Hepatocyte (in vitro differentiated cells): ENCODE results near the gene XPO6. TPM values are rescaled to one million over a fixed set of nuclear protein-coding genes. Genes with fewer than 3 reads are reported as not detected.

Experiments
- DNase-seq: peaks from one replicate; pipeline ENCODE4 v3.0.0-alpha.2; 2016; ENCODE audit warnings: low spot score
- H2AFZ ChIP-seq: fragments of 200-600 bp; sonication (generic); 2 replicates; pipeline ENCODE4 v1.6.0; 2016; ENCODE audit warnings: antibody characterized with exemption, mild to moderate bottlenecking
- H3K27ac ChIP-seq: fragments of 200-600 bp; sonication (generic); 2 replicates; pipeline ENCODE4 v1.5.1; 2016; ENCODE audit warnings: mild to moderate bottlenecking
- H3K27me3 ChIP-seq: fragments of 200-600 bp; sonication (generic); 2 replicates; pipeline ENCODE4 v1.6.1; 2016
- H3K36me3 ChIP-seq: fragments of 200-600 bp; sonication (generic); replicated peaks from 2 replicates; pipeline ENCODE4 v1.5.1; 2016; ENCODE audit warnings: low read depth; ENCODE audit not compliant: insufficient read depth
- H3K4me1 ChIP-seq: fragments of 200-600 bp; sonication (generic); 2 replicates; pipeline ENCODE4 v1.5.1; 2016; ENCODE audit warnings: mild to moderate bottlenecking, moderate library complexity; ENCODE audit not compliant: insufficient read depth
- H3K4me2 ChIP-seq: fragments of 200-600 bp; sonication (generic); 2 replicates; pipeline ENCODE4 v1.6.0; 2016
- H3K4me3 ChIP-seq: fragments of 200-600 bp; sonication (generic); 2 replicates; pipeline ENCODE4 v1.5.1; 2016; ENCODE audit warnings: mild to moderate bottlenecking
- H3K79me2 ChIP-seq: fragments of 200-600 bp; sonication (generic); 2 replicates; pipeline ENCODE4 v1.6.0; 2017; ENCODE audit warnings: mild to moderate bottlenecking
- H3K9me2 ChIP-seq: fragments of 200-600 bp; sonication (generic); replicated peaks from 2 replicates; pipeline ENCODE4 v1.6.0; 2017; ENCODE audit warnings: mild to moderate bottlenecking; ENCODE audit not compliant: insufficient read depth
- H3K9me3 ChIP-seq: fragments of 200-600 bp; sonication (generic); 2 replicates; pipeline ENCODE4 v1.5.1; 2016; ENCODE audit warnings: low read depth, mild to moderate bottlenecking
- H4K20me1 ChIP-seq: fragments of 200-600 bp; sonication (generic); 2 replicates; pipeline ENCODE4 v1.6.0; 2016; ENCODE audit warnings: mild to moderate bottlenecking; ENCODE audit not compliant: insufficient read depth, poor library complexity, severe bottlenecking
- CTCF ChIP-seq: fragments of 200-600 bp; sonication (generic); IDR thresholded peaks from 2 replicates; pipeline ENCODE4 v1.5.1; 2016; ENCODE audit warnings: antibody characterized with exemption, mild to moderate bottlenecking; ENCODE audit not compliant: poor library complexity
- EZH2 ChIP-seq: fragments of 200-600 bp; sonication (generic); IDR thresholded peaks from 2 replicates; pipeline ENCODE4 v1.6.1; 2016; ENCODE audit warnings: antibody characterized with exemption, mild to moderate bottlenecking, borderline replicate concordance
- EZH2phosphoT487 ChIP-seq: fragments of 200-600 bp; sonication (generic); IDR thresholded peaks from one replicate; pipeline ENCODE4 v1.6.1; 2018; ENCODE audit warnings: antibody characterized with exemption, mild to moderate bottlenecking, low read depth, moderate library complexity; ENCODE audit not compliant: unreplicated experiment, severe bottlenecking
- WGBS: methylation state at CpG from one replicate; pipeline ENCODE4 v1.1.6; 2016; ENCODE audit warnings: low lambda C conversion rate; ENCODE audit errors: missing lambda C conversion rate; 5-methylcytosine and 5-hydroxymethylcytosine counted together
- polyA plus RNA-seq: library from polyadenylated mRNA; unstranded; fragments of >200 nt; fragmentation: Nextera tagmentation; extraction: Ambion mirVana; gene quantifications from 2 replicates; pipeline ENCODE4 v1.2.1, GENCODE V29; 2016
- total RNA-seq: library from RNA; depleted of rRNA; stranded (reverse); fragments of >200 nt; gene quantifications from 2 replicates; pipeline ENCODE4 v1.2.3, GENCODE V29; 2014

The XPO6 gene
- total and polyA plus RNA-seq, 2 experiments from 2014 or later: 39.8 to 111 TPM

DNA sequence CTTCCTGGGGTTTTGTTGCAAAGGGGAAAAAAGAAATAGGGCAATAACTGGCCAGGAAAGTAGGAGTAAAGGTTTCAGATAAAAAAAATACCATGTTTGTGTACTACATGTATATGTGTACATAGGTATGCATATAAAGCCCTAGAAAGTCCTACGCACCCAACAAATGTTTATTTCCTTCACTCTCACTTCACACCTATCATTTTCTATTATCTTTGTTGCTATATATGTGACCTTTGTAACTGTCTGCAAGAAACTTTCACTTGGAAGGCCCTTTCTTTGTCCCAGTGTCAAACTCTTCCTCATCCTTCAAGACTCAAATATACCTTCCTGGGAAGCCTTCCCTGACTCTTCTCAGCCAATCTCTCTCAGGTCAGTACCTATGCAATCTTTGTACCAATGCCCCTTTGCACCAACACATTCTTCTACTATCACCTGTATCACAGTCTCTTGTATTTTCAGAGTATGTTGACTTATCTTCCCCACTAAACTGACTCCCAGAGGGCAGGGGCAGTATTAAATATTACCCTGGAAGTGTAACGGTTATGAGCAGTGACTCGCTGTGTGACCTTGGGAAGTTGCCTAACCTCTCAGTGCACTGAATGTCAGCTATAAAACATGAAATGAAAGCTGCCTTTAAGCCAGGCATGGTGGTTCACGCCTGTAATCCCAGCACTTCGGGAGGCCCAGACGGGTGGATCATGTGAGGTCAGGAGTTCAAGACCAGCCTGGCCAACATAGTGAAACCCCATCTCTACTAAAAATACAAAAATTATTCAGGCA is 6.5 kb downstream of the XPO6 start:
- DNase-seq: no peak
- Histone ChIP-seq H3K4me3 (no peak overlapping the region), H3K4me1 (peaks cover 6% of the 10 kb centered on the region), H4K20me1 (peaks cover 49% of the 10 kb centered on the region), H3K27ac (no peak overlapping the region), H3K27me3 (no peaks in the 10 kb centered on the region), H2AFZ (no peak overlapping the region), H3K9me2 (no peaks in the 10 kb centered on the region), H3K36me3 (no peaks in the 10 kb centered on the region), H3K4me2 (no peak overlapping the region), H3K9me3 (no peaks in the 10 kb centered on the region), H3K79me2 (peaks cover 100% of the 10 kb centered on the region)
- 93% methylated on average over 6 of the region's 6 CpGs for WGBS
- TF ChIP-seq EZH2phosphoT487 (no peak), EZH2 (no peak), CTCF (no peak)

DNA sequence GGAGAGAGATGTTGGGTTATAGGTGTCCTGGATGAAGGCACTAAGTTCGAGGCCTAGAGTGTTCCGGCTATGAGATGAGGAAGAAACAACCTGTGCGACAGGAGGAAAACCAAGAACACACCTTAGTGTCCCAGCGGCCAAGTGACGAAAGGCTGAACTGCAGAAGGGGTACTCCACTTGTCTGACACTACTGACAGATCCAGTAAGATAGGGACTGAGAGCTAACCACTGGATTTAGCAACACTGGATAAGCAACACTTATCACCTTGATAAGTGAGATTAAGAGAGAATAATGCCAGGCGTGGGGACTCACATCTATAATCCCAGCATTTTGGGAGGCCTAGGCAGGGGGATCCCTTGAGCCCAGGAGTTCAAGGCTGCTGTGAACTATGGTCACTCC is 7.1 kb downstream of the XPO6 start:
- Histone ChIP-seq H3K27me3 (no peaks in the 10 kb centered on the region), H3K4me1 (no peaks in the 10 kb centered on the region), H3K9me2 (no peaks in the 10 kb centered on the region), H4K20me1 (peaks cover 43% of the 10 kb centered on the region), H3K36me3 (no peaks in the 10 kb centered on the region), H2AFZ (no peak overlapping the region), H3K27ac (no peak overlapping the region), H3K9me3 (no peaks in the 10 kb centered on the region), H3K4me3 (no peak overlapping the region), H3K4me2 (no peak overlapping the region), H3K79me2 (peaks cover 100% of the 10 kb centered on the region)
- TF ChIP-seq CTCF: no peak
- TF ChIP-seq EZH2phosphoT487: no peak
- no peak for TF ChIP-seq EZH2
- DNase-seq: no peak
- 95% methylated on average over 6 of the region's 6 CpGs for WGBS

- H3K9me3 ChIP-seq: no peaks in the 10 kb centered on the region
- no peak for TF ChIP-seq EZH2phosphoT487
- TF ChIP-seq EZH2: no peak
- no peak for TF ChIP-seq CTCF
- H3K27ac ChIP-seq: no peak overlapping the region
- no peak overlapping the region for H3K4me2 ChIP-seq
- H3K79me2 ChIP-seq: peaks cover 100% of the 10 kb centered on the region
- H3K36me3 ChIP-seq: no peaks in the 10 kb centered on the region
- H3K9me2 ChIP-seq: no peaks in the 10 kb centered on the region
- H3K27me3 ChIP-seq: no peaks in the 10 kb centered on the region
- WGBS: 79% methylated on average over 4 of the region's 4 CpGs
- DNase-seq: no peak
- no peaks in the 10 kb centered on the region for H3K4me1 ChIP-seq
- no peak overlapping the region for H2AFZ ChIP-seq
- H4K20me1 ChIP-seq: peaks cover 41% of the 10 kb centered on the region
- H3K4me3 ChIP-seq: no peak overlapping the region
Observed at GRCh38 chr16:28204204-28204603, 7.6 kb downstream of the XPO6 start.
